GM21786 (cell line): ENCODE results near the gene SMARCAL1.

ENCODE experiments used
- ATAC-seq: cut with Tn5 transposase; IDR thresholded peaks from one replicate; pipeline ENCODE4 v1.9.1; 2021; ENCODE audit not compliant: unreplicated experiment

The SMARCAL1 gene

GRCh38 chr2:216527600-216527999 lies 115.3 kb downstream of the SMARCAL1 start:
- ATAC-seq: no peak

- no peak for ATAC-seq
Observed at GRCh38 chr2:216532562-216532961, 120.3 kb downstream of the SMARCAL1 start.
